NB4 (cell line): ENCODE data around the gene FKBP1B.
"Not testable (repeated sequence)": the region's sequence is repeated elsewhere in the genome, so short reads cannot be mapped to it uniquely, and the experiment has no call there.

Source experiments
- DNase-seq: peaks from one replicate; pipeline ENCODE4 v3.0.0; 2010; ENCODE audit warnings: low read depth
- H3K4me3 ChIP-seq: one replicate; pipeline ENCODE4 v1.5.1; 2011; ENCODE audit warnings: mild to moderate bottlenecking, low read depth, low read length, moderate library complexity
- MYC ChIP-seq: IDR thresholded peaks from 2 replicates; pipeline ENCODE4 v1.6.1; 2011; ENCODE audit warnings: low read depth, low read length
- POLR2A ChIP-seq: IDR thresholded peaks from 2 replicates; pipeline ENCODE4 v1.6.1; 2011; ENCODE audit warnings: mild to moderate bottlenecking; ENCODE audit not compliant: insufficient read length; ENCODE audit errors: extremely low read depth
- TF ChIP-seq, protein P1 (sequence below): IDR thresholded peaks from 2 replicates; pipeline ENCODE4 v1.6.1; 2011; ENCODE audit warnings: low read depth, low read length
- TF ChIP-seq, protein P2 (sequence below): IDR thresholded peaks from one replicate; pipeline ENCODE4 v1.5.1; 2012; ENCODE audit warnings: low read depth, low read length

The FKBP1B gene

DNA sequence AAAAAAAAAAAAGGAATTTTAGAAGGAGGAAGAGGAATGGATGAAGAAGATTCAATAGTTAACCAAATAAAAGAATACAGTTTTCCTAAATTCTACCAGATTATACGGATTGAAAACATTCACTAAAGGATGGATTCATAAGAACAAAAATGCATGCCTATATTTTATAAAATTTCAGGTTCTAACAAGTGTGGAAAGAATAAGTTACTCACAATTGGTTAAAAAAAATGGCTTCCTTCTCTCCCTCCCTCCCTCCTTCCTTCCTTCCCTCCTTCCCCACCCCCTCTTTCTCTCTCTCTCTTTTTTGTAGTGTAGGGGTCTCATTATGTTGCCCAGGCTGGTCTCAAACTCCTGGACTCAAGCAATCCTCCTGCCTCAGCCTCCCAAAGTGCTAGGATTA is 36.7 kb downstream of the FKBP1B start:
- no peak for TF ChIP-seq POLR2A
- TF ChIP-seq, protein P1, sequence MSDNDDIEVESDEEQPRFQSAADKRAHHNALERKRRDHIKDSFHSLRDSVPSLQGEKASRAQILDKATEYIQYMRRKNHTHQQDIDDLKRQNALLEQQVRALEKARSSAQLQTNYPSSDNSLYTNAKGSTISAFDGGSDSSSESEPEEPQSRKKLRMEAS: no peak
- TF ChIP-seq MYC: no peak
- H3K4me3 ChIP-seq: no peak overlapping the region
- no peak for DNase-seq

DNA sequence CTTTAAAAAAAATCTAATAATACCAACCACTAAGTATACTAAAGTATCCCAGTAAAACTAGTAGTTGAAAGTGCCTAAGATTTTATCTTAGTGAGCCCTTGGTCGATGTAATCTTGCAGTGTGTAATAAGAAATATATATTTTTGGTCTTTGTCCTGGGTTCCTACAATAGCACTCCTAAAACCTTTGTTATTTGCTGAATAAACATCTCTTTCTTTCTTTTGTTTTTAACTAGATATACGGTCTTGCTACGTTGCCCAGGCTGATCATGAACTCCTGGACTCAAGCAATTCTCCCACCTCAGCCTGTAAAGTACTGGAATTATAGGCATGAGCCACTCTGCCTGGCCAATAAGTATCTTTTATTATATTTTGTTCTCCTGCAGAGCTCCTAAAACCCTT is 37.5 kb downstream of the FKBP1B start:
- TF ChIP-seq, protein P2, sequence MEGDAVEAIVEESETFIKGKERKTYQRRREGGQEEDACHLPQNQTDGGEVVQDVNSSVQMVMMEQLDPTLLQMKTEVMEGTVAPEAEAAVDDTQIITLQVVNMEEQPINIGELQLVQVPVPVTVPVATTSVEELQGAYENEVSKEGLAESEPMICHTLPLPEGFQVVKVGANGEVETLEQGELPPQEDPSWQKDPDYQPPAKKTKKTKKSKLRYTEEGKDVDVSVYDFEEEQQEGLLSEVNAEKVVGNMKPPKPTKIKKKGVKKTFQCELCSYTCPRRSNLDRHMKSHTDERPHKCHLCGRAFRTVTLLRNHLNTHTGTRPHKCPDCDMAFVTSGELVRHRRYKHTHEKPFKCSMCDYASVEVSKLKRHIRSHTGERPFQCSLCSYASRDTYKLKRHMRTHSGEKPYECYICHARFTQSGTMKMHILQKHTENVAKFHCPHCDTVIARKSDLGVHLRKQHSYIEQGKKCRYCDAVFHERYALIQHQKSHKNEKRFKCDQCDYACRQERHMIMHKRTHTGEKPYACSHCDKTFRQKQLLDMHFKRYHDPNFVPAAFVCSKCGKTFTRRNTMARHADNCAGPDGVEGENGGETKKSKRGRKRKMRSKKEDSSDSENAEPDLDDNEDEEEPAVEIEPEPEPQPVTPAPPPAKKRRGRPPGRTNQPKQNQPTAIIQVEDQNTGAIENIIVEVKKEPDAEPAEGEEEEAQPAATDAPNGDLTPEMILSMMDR: no peak
- TF ChIP-seq POLR2A (no peak), MYC (no peak)
- TF ChIP-seq, protein P1: no peak
- H3K4me3 ChIP-seq: no peak overlapping the region
- no peak for DNase-seq

DNA sequence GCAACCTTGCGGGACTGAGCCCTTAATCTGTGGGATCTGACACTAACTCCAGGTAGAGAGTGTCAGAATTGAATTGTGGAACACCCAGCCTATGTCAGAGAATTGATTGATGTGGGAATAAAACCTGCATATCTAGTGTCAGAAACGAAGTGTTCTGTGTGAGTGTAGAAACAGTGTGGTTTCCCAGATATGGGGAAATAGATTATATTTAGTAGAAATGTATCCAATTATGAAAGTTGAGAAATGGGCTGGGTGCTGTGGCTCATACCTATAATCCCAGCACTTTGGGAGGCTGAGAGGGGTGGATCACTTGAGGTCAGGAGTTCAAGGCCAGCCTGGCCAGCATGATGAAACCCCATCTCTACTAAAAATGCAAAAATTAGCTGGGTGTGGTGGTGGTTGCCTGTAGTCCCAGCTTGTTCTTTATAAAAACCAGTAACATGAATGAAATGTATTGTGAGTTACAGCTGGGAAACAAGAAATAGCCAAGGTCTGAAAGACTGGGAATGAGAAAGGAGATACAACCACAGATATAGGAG is 39.3 kb downstream of the FKBP1B start:
- H3K4me3 ChIP-seq: no peak overlapping the region
- no peak for DNase-seq
- TF ChIP-seq MYC: no peak
- TF ChIP-seq, protein P2: no peak
- TF ChIP-seq POLR2A: no peak
- TF ChIP-seq, protein P1: no peak

DNA sequence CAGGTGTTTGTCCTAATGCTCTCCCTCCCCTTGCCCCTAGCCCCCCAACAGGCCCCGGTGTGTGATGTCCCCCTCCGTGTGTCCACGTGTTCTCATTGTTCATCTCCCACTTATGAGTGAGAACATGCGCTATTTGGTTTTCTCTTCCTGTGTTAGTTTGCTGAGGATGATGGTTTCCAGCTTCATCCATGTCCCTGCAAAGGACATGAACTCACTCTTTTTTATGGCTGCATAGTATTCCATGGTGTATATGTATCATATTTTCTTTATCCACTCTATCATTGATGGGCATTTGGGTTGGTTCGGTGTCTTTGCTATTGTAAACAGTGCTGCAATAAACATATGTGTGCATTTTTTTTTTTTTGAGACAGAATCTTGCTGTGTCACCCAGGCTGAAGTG is 43.7 kb downstream of the FKBP1B start:
- not testable (repeated sequence) for H3K4me3 ChIP-seq, DNase-seq

DNA sequence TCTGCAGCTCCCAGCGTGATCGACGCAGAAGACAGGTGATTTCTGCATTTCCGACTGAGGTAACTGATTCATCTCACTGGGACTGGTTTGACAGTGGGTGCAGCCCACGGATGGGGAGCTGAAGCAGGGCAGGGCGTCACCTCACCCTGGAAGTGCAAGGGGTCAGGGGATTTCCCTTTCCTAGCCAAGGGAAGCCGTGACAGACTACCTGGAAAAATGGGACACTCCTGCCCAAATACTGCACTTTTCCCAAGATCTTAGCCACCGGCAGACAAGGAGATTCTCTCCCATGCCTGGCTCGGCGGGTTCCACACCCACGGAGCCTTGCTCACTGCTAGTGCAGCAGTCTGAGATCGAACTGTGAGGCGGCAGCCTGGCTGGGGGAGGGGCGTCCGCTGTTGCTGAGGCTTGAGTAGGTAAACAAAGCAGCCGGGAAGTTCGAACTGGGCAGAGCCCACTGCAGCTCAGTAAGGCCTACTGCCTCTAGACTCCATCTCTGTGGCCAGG is 45.7 kb downstream of the FKBP1B start:
- DNase-seq, H3K4me3 ChIP-seq: not testable (repeated sequence)

DNA sequence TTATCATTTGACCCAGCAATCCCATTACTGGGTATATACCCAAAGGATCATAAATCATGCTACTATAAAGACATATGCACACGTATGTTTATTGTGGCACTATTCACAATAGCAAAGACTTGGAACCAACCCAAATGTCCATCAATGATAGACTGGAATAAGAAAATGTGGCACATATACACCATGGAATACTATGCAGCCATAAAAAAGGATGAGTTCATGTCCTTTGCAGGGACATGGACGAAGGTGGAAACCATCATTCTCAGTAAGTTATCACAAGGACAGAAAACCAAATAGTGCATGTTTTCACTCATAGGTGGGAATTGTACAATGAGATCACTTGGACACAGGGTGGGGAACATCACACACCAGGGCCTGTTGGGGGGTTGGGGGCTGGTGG is 51.2 kb downstream of the FKBP1B start:
- H3K4me3 ChIP-seq, DNase-seq: not testable (repeated sequence)

DNA sequence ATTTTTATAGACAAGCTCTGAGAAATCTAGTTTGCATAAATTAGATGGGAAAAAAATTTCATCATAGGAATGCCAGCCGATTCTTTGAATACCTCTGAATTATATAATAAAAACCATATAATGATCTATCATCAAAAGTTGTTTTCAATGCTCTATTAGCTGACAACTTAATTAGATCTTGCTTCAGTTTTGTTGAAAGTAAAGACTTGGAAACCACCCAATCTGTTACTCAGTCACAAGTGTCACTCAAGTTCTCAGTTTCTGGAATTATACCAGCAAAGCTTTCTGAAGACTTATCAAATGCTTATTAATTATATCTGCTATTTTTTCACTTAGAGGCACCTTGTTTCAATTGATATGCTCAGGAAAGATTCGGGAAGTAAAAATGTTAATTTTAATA is 52.5 kb downstream of the FKBP1B start:
- no peak overlapping the region for H3K4me3 ChIP-seq
- DNase-seq: no peak
- no peak for TF ChIP-seq MYC
- no peak for TF ChIP-seq POLR2A
- TF ChIP-seq, protein P2: no peak
- TF ChIP-seq, protein P1: no peak

DNA sequence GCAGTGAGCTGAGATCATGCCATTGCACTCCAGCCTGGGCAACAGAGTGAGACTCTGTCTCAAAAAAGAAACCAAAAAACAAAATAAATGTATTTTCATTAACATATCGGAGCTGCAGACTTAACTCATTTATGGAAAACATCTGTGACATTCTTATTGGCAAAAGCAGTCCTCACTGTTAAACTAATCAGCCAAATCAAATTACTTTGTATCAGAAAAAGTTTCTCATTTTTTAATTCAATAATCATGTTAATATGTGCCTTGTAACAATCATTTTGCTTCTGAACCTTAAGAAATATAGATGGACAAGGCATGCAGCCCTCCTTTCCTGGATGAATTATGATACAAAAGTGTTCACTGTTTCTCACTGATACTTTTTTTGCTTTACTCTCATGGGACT is 53.1 kb downstream of the FKBP1B start:
- DNase-seq: no peak
- H3K4me3 ChIP-seq: no peak overlapping the region
- TF ChIP-seq, protein P1: no peak
- TF ChIP-seq POLR2A: no peak
- TF ChIP-seq, protein P2: no peak
- no peak for TF ChIP-seq MYC
